Thoracic aorta (tissue), 2 donors: Measurements from ENCODE around the gene CRTC1. TPM values are rescaled to one million over a fixed set of nuclear protein-coding genes. Genes with fewer than 3 reads are reported as not detected.
A peak's percentile ranks its signal among the peaks of the same experiment; 100 is the strongest.
"Not testable (repeated sequence)": the region's sequence is repeated elsewhere in the genome, so short reads cannot be mapped to it uniquely, and the experiment has no call there.

Experiments used
- ATAC-seq: fragments of 150-250 bp; one replicate; pipeline ENCODE4 v1.8.0; 2017; ENCODE audit warnings: low read depth; ENCODE audit not compliant: insufficient number of reproducible peaks, low FRiP score
- DNase-seq: peaks from one replicate; pipeline ENCODE4 v3.0.0-alpha.2; 2020; ENCODE audit warnings: low spot score
- H3K27ac ChIP-seq, 2 donors: fragments of 200-600 bp; sonication (generic); 1 replicate in 1 of 2; 2 replicates in 1 of 2; pipeline ENCODE4 v1.5.1; 2016; ENCODE audit warnings: mild to moderate bottlenecking in 2 of 2, moderate library complexity in 2 of 2
- H3K27me3 ChIP-seq: fragments of 200-600 bp; sonication (generic); replicated peaks from 2 replicates; pipeline ENCODE4 v1.6.0; 2016; ENCODE audit warnings: mild to moderate bottlenecking; ENCODE audit not compliant: insufficient read depth
- H3K36me3 ChIP-seq: fragments of 200-600 bp; sonication (generic); one replicate; pipeline ENCODE4 v1.5.1; 2016
- H3K4me1 ChIP-seq, 2 donors: fragments of 200-600 bp; sonication (generic); 1 replicate in 1 of 2; 2 replicates in 1 of 2; pipeline versions ENCODE4 v1.5.1 to v1.6.0; 2016; ENCODE audit warnings: low read depth in 2 of 2, mild to moderate bottlenecking in 1 of 2; ENCODE audit not compliant: control insufficient read depth in 1 of 2
- H3K4me3 ChIP-seq: fragments of 200-600 bp; sonication (generic); 2 replicates; pipeline ENCODE4 v1.5.1; 2016; ENCODE audit warnings: mild to moderate bottlenecking
- H3K9me3 ChIP-seq: fragments of 200-600 bp; sonication (generic); 2 replicates; pipeline ENCODE4 v1.5.1; 2016
- total RNA-seq, 2 donors: library from RNA; depleted of rRNA; stranded (reverse); fragments of >200 nt; gene quantifications; one replicate each; pipeline versions ENCODE4 v1.1.0 to v1.2.3, GENCODE V29; 2016
- TF ChIP-seq, protein P1 (sequence below): fragments of 200-600 bp; sonication (generic); IDR thresholded peaks from one replicate; pipeline ENCODE4 v1.5.1; 2019; ENCODE audit warnings: antibody characterized with exemption

Gene CRTC1
- total RNA-seq, 2 donors from 2014 or later = 8.7 to 11.2 TPM

DNA sequence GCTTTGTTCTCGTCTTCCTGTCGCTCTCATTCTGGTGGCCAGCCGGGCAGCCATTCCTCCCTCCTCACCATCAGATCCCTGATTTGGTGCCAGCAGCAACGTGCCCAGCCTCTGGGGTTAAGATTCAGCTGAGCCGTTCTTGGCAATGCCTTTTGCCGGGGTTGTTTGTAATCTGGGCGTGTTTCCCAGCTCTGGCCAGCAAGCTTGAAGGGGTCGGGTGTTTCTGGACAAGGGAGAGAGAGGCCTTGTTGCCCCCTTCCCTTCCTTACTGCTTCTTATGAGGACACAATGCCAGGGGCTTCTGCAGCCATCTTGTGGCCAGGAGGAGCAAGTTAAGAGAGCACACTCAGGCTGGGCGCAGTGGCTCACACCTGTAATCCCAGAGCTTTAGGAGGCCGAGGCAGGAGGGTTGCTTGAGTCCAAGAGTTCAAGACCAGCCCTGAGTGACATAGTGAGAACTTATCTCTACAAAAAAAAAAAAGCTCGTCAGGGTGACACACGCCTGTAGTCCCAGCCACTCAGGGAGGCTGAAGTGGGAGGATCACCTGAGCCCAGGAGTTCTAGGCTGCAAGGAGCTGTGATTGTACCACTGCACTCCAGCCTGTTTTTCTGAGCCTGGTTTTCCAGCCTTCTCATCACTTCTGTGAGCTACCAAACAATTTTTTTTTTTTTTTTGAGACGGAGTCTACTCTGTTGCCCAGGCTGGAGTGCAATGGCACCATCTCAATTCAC lies 10.7 kb upstream of the CRTC1 start:
- TF ChIP-seq, protein P1, sequence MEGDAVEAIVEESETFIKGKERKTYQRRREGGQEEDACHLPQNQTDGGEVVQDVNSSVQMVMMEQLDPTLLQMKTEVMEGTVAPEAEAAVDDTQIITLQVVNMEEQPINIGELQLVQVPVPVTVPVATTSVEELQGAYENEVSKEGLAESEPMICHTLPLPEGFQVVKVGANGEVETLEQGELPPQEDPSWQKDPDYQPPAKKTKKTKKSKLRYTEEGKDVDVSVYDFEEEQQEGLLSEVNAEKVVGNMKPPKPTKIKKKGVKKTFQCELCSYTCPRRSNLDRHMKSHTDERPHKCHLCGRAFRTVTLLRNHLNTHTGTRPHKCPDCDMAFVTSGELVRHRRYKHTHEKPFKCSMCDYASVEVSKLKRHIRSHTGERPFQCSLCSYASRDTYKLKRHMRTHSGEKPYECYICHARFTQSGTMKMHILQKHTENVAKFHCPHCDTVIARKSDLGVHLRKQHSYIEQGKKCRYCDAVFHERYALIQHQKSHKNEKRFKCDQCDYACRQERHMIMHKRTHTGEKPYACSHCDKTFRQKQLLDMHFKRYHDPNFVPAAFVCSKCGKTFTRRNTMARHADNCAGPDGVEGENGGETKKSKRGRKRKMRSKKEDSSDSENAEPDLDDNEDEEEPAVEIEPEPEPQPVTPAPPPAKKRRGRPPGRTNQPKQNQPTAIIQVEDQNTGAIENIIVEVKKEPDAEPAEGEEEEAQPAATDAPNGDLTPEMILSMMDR = peak; percentile 29
- peaks cover 0 to 29% of the 10 kb centered on the region in 2 donors for H3K4me1 ChIP-seq

DNA sequence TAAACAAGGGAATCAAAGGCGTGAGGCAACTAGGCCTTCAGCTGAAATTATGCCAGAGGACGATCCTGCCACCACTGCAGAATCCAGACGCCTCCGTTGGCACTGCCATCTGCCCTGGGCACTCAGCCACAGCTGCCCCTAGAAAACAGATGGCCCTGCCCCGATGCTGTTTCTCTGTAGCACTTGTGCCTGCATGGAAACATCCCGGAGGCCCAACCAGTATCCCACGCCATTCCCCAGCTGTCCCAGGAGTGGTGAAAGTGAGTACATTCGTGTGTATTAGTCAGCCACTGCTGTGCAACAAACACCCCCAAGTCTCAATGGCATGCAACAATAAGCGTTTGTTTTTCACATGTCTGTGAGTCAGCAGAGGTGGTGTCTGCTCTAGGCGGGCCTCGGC lies 8.9 kb upstream of the CRTC1 start:
- Histone ChIP-seq H3K4me3 (no peak overlapping the region), H3K9me3 (no peaks in the 10 kb centered on the region), H3K36me3 (peaks cover 2% of the 10 kb centered on the region), H3K4me1 (peaks cover 6 to 38% of the 10 kb centered on the region in 2 donors), H3K27me3 (no peaks in the 10 kb centered on the region), H3K27ac (no peak overlapping the region)
- no peak for DNase-seq
- TF ChIP-seq, protein P1 = no peak
- no peak for ATAC-seq

More for the DNA sequence above, 10.7 kb upstream of the CRTC1 start:
- Histone ChIP-seq H3K27me3 (no peaks in the 10 kb centered on the region), H3K27ac (peak overlapping the region; percentile 36), H3K9me3 (no peaks in the 10 kb centered on the region), H3K4me3 (peak overlapping the region; percentile 25), H3K36me3 (peaks cover 20% of the 10 kb centered on the region)
- no peak for ATAC-seq
- DNase-seq = no peak

DNA sequence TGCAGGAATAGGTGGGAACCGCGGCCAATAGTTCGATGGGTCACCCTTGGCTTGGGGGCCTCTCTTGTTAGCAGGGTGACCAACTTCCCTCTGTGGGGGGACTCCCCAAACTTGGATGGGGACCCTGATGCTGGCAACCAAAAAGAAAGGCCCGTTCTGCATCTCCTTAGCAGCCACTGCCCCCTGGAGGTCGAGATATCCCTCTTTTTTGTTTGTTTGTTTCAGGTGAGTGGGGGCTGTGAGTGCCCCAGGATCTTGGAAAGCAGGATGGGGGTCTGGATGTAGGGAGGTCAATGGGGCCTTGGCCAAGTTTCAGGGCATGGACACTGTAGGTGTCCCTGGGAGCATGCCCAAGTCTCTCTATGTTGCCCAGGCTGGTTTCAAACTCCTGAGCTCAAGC lies 7.7 kb upstream of the CRTC1 start:
- Histone ChIP-seq H3K4me1 (peaks cover 6 to 38% of the 10 kb centered on the region in 2 donors), H3K27me3 (no peaks in the 10 kb centered on the region), H3K9me3 (no peaks in the 10 kb centered on the region), H3K36me3 (no peaks in the 10 kb centered on the region), H3K27ac (no peak overlapping the region), H3K4me3 (no peak overlapping the region)
- ATAC-seq = no peak
- DNase-seq = no peak
- TF ChIP-seq, protein P1 = no peak

DNA sequence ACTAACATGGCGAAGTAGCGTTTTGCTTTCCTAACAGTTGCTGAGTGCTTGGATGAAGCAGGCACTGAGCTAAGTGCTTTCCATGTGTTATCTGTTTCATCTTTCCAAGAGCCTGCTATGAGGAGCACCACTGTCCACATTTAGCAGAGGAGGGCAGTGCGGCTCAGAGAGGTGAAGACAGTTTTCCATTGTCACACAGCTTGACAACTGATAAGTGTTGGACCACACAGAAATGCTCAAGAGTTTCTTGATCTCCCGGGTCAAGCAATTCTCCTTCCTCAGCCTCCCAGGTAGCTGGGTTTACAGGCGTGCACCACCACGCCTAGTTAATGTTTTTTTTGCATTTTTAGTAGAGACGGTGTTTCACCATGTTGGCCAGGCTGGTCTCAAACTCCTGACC lies 6.8 kb upstream of the CRTC1 start:
- TF ChIP-seq, protein P1 = no peak
- no peak overlapping the region for H3K4me3 ChIP-seq
- no peaks in the 10 kb centered on the region for H3K9me3 ChIP-seq
- no peak for ATAC-seq
- no peak overlapping the region for H3K27ac ChIP-seq
- no peak for DNase-seq
- no peaks in the 10 kb centered on the region for H3K36me3 ChIP-seq
- peaks cover 6 to 33% of the 10 kb centered on the region in 2 donors for H3K4me1 ChIP-seq
- no peaks in the 10 kb centered on the region for H3K27me3 ChIP-seq

DNA sequence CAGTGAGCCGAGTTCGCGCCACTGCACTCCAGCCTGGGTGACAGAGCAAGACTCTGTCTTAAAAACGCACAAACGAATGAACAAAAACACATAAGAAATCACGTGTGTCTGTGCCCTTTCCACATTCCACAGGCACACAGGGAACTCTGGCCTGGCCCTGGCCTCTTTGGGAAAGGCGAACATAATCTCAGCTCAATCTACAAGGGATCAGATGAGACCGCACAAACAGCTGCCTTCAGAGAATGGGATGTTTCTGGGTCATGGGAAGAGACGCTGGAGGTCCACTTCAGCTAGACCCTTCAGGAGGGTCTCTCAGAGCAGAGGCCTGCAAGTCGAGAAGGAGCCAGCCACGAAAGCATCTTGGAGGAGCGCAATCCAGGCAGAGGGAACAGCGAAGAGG lies 6.3 kb upstream of the CRTC1 start:
- no peak for ATAC-seq
- H3K4me1 ChIP-seq = peaks cover 6 to 28% of the 10 kb centered on the region in 2 donors
- no peak overlapping the region for H3K4me3 ChIP-seq
- H3K9me3 ChIP-seq = no peaks in the 10 kb centered on the region
- no peaks in the 10 kb centered on the region for H3K27me3 ChIP-seq
- H3K27ac ChIP-seq = no peak overlapping the region
- no peak for DNase-seq
- no peaks in the 10 kb centered on the region for H3K36me3 ChIP-seq
- TF ChIP-seq, protein P1 = no peak

DNA sequence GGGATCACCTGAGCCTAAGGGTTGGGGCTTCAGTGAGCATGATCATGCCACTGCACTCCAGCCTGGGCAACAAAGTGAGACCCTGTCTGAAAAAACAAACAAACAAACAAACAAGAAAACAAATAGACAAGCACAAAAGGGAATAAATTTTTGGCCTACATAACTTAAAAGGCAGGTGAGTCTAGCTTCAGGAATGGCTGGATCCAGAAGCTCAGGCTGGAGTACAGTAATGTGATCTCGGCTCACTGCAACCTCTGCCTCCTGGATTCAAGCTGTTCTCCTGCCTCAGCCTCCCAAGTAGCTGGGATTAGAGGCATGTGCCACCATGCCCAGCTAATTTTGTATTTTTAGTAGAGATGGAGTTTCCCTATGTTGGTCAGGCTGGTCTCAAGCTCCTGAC lies 3.3 kb upstream of the CRTC1 start:
- not testable (repeated sequence) for H3K4me3 ChIP-seq, H3K27me3 ChIP-seq, DNase-seq, H3K36me3 ChIP-seq, ATAC-seq, H3K9me3 ChIP-seq, H3K27ac ChIP-seq
- H3K4me1 ChIP-seq = peaks cover 13 to 31% of the 10 kb centered on the region in 2 donors
